ENCODE measurements around the gene C1orf21. TPM values are rescaled to one million over a fixed set of nuclear protein-coding genes. Genes with fewer than 3 reads are reported as not detected.
"Not testable (repeated sequence)": the region's sequence is repeated elsewhere in the genome, so short reads cannot be mapped to it uniquely, and the experiment has no call there.

Gene C1orf21
- total RNA-seq (13.6 TPM), polyA plus RNA-seq (42.7 TPM)
- long read RNA-seq, donor 1 = 0 reads
- long read RNA-seq, donor 2, full-length matches to known transcripts = 10 of 10 reads
- long read RNA-seq, donor 2, partial matches to known transcripts = 0 of 10 reads
- long read RNA-seq, donor 2, other reads (novel, unspliced or antisense) = 0 of 10 reads
- long read RNA-seq, donor 3, full-length matches to known transcripts = 9 of 9 reads
- long read RNA-seq, donor 3, partial matches to known transcripts = 0 of 9 reads
- long read RNA-seq, donor 3, other reads (novel, unspliced or antisense) = 0 of 9 reads
- long read RNA-seq, donor 4, full-length matches to known transcripts = 6 of 6 reads
- long read RNA-seq, donor 4, partial matches to known transcripts = 0 of 6 reads
- long read RNA-seq, donor 4, other reads (novel, unspliced or antisense) = 0 of 6 reads
- long read RNA-seq, donor 5, full-length matches to known transcripts = 14 of 14 reads
- long read RNA-seq, donor 5, partial matches to known transcripts = 0 of 14 reads
- long read RNA-seq, donor 5, other reads (novel, unspliced or antisense) = 0 of 14 reads
- long read RNA-seq, donor 6, full-length matches to known transcripts = 9 of 9 reads
- long read RNA-seq, donor 6, partial matches to known transcripts = 0 of 9 reads
- long read RNA-seq, donor 6, other reads (novel, unspliced or antisense) = 0 of 9 reads
- long read RNA-seq, donor 7, full-length matches to known transcripts = 6 of 6 reads
- long read RNA-seq, donor 7, partial matches to known transcripts = 0 of 6 reads
- long read RNA-seq, donor 7, other reads (novel, unspliced or antisense) = 0 of 6 reads
- long read RNA-seq, donor 8, full-length matches to known transcripts = 4 of 4 reads
- long read RNA-seq, donor 8, partial matches to known transcripts = 0 of 4 reads
- long read RNA-seq, donor 8, other reads (novel, unspliced or antisense) = 0 of 4 reads
- long read RNA-seq, donor 9, full-length matches to known transcripts = 4 of 4 reads
- long read RNA-seq, donor 9, partial matches to known transcripts = 0 of 4 reads
- long read RNA-seq, donor 9, other reads (novel, unspliced or antisense) = 0 of 4 reads
- long read RNA-seq, donor 10, full-length matches to known transcripts = 8 of 8 reads
- long read RNA-seq, donor 10, partial matches to known transcripts = 0 of 8 reads
- long read RNA-seq, donor 10, other reads (novel, unspliced or antisense) = 0 of 8 reads

- under 1% methylated on average over 73 of the region's 73 CpGs for WGBS
- H3K27me3 ChIP-seq (ENCODE audit: control insufficient read depth in 2 of 2, insufficient read depth in 1 of 2, low read length in 1 of 2) = peaks cover 7 to 44% of the 10 kb centered on the region in 2 donors
- DNase-seq (ENCODE audit: low read depth in 6 of 9, low spot score in 9 of 9) = peak in 8 of 9 donors; percentile 41 to 87 (median 72)
- H3K9me3 ChIP-seq (ENCODE audit: control insufficient read depth in 2 of 2, insufficient read depth in 1 of 2, low read length in 1 of 2) = no peaks in the 10 kb centered on the region
- H3K27ac ChIP-seq (ENCODE audit: low read depth in 1 of 2, low read length in 1 of 2) = peak within 1 kb of the TSS; percentile 55 to 56
- peaks cover 0 to 11% of the 10 kb centered on the region in 2 donors for H3K4me1 ChIP-seq (ENCODE audit: control insufficient read depth in 2 of 2, insufficient read depth in 2 of 2, low read length in 2 of 2)
- peak within 1 kb of the TSS; percentile 61 to 81 for H3K4me3 ChIP-seq (ENCODE audit: low read length in 2 of 2)
- H3K36me3 ChIP-seq (ENCODE audit: control insufficient read depth in 2 of 2, insufficient read depth in 2 of 2, low read length in 1 of 2) = no peaks in the 10 kb centered on the region
These were observed at the start of gene C1orf21 for GRCh38 chr1:184386312-184387068. C1orf21 (plus strand) TSS chr1:184387029; CDS start chr1:184477510, 90,481 bp downstream.

- not testable (repeated sequence) for H3K27me3 ChIP-seq (ENCODE audit: control insufficient read depth in 2 of 2, insufficient read depth in 1 of 2, low read length in 1 of 2); H3K27ac ChIP-seq (ENCODE audit: low read depth in 1 of 2, low read length in 1 of 2); H3K36me3 ChIP-seq (ENCODE audit: control insufficient read depth in 2 of 2, insufficient read depth in 2 of 2, low read length in 1 of 2); DNase-seq (ENCODE audit: low read depth in 6 of 9, low spot score in 9 of 9); H3K9me3 ChIP-seq (ENCODE audit: control insufficient read depth in 2 of 2, insufficient read depth in 1 of 2, low read length in 1 of 2); H3K4me3 ChIP-seq (ENCODE audit: low read length in 2 of 2); H3K4me1 ChIP-seq (ENCODE audit: control insufficient read depth in 2 of 2, insufficient read depth in 2 of 2, low read length in 2 of 2)
- WGBS = 78% methylated on average over 1 of the region's 1 CpG
These were observed 49.0 kb upstream of the C1orf21 start for GRCh38 chr1:184337865-184338264.

DNA sequence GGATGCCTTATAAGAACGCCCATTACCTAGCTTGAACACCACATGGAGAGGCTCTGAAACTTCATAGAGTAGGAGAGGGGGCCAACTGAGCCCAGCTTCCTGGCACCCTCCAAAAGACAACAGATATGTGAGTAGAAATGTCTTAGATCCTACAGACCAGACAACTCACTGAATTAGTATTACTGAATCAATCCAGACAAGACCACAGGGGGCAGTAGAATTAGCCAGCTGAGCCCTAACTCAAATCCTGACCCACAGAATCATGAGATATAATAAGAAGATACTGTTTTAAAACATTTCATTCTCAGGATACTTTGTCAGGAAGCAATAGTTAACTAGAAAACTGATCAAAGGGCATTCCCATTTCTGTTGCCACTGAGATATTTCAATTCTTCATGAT is 45.8 kb upstream of the C1orf21 start:
- Histone ChIP-seq H3K27ac (ENCODE audit: low read depth in 1 of 2, low read length in 1 of 2) (no peak overlapping the region), H3K9me3 (ENCODE audit: control insufficient read depth in 2 of 2, insufficient read depth in 1 of 2, low read length in 1 of 2) (no peaks in the 10 kb centered on the region), H3K27me3 (ENCODE audit: control insufficient read depth in 2 of 2, insufficient read depth in 1 of 2, low read length in 1 of 2) (no peaks in the 10 kb centered on the region), H3K4me3 (ENCODE audit: low read length in 2 of 2) (no peak overlapping the region), H3K36me3 (ENCODE audit: control insufficient read depth in 2 of 2, insufficient read depth in 2 of 2, low read length in 1 of 2) (no peaks in the 10 kb centered on the region), H3K4me1 (ENCODE audit: control insufficient read depth in 2 of 2, insufficient read depth in 2 of 2, low read length in 2 of 2) (no peaks in the 10 kb centered on the region)
- no peak for DNase-seq (ENCODE audit: low read depth in 6 of 9, low spot score in 9 of 9)
- WGBS = 95% methylated on average over 1 of the region's 1 CpG

GRCh38 chr1:184350573-184350972 is 36.3 kb upstream of the C1orf21 start:
- Histone ChIP-seq H3K27me3 (ENCODE audit: control insufficient read depth in 2 of 2, insufficient read depth in 1 of 2, low read length in 1 of 2) (no peaks in the 10 kb centered on the region), H3K9me3 (ENCODE audit: control insufficient read depth in 2 of 2, insufficient read depth in 1 of 2, low read length in 1 of 2) (no peaks in the 10 kb centered on the region), H3K36me3 (ENCODE audit: control insufficient read depth in 2 of 2, insufficient read depth in 2 of 2, low read length in 1 of 2) (no peaks in the 10 kb centered on the region), H3K4me3 (ENCODE audit: low read length in 2 of 2) (no peak overlapping the region), H3K4me1 (ENCODE audit: control insufficient read depth in 2 of 2, insufficient read depth in 2 of 2, low read length in 2 of 2) (no peaks in the 10 kb centered on the region), H3K27ac (ENCODE audit: low read depth in 1 of 2, low read length in 1 of 2) (no peak overlapping the region)
- no peak for DNase-seq (ENCODE audit: low read depth in 6 of 9, low spot score in 9 of 9)
- 93% methylated on average over 2 of the region's 2 CpGs for WGBS

DNA sequence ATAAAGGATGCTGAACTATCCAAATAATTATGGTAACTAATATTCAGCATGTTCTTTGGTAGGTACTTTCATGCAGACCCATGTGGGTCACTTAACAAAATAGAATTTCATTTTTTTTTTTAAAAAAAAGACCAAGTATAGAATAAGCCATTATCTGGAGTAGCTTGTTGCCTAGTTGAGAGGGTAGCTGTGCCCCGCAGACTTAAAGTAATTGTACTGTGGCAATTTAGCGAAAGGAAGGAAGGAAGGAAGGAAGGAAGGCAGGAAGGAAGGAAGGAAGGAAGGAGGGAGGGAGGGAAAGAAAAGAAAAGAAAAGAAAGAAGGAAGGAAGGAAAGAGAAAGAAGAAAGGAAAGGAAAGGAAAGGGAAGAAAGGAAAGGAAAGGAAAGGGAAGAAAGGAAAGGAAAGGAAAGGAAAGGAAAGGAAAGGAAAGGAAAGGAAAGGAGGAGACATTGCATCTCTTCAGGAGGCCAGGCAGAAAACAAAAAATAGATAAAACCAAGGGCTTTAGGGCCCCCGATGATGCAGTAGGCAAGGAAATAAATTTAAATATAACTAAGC is 35.3 kb upstream of the C1orf21 start:
- no peak for DNase-seq (ENCODE audit: low read depth in 6 of 9, low spot score in 9 of 9)
- H3K27me3 ChIP-seq (ENCODE audit: control insufficient read depth in 2 of 2, insufficient read depth in 1 of 2, low read length in 1 of 2) = no peaks in the 10 kb centered on the region
- WGBS = 74% methylated on average over 3 of the region's 3 CpGs
- no peaks in the 10 kb centered on the region for H3K9me3 ChIP-seq (ENCODE audit: control insufficient read depth in 2 of 2, insufficient read depth in 1 of 2, low read length in 1 of 2)
- no peaks in the 10 kb centered on the region for H3K4me1 ChIP-seq (ENCODE audit: control insufficient read depth in 2 of 2, insufficient read depth in 2 of 2, low read length in 2 of 2)
- no peaks in the 10 kb centered on the region for H3K36me3 ChIP-seq (ENCODE audit: control insufficient read depth in 2 of 2, insufficient read depth in 2 of 2, low read length in 1 of 2)
- H3K27ac ChIP-seq (ENCODE audit: low read depth in 1 of 2, low read length in 1 of 2) = no peak overlapping the region
- H3K4me3 ChIP-seq (ENCODE audit: low read length in 2 of 2) = no peak overlapping the region

GRCh38 chr1:184352776-184353175 is 34.1 kb upstream of the C1orf21 start:
- H3K9me3 ChIP-seq (ENCODE audit: control insufficient read depth in 2 of 2, insufficient read depth in 1 of 2, low read length in 1 of 2) = no peaks in the 10 kb centered on the region
- no peak overlapping the region for H3K4me3 ChIP-seq (ENCODE audit: low read length in 2 of 2)
- no peak overlapping the region for H3K27ac ChIP-seq (ENCODE audit: low read depth in 1 of 2, low read length in 1 of 2)
- no peaks in the 10 kb centered on the region for H3K4me1 ChIP-seq (ENCODE audit: control insufficient read depth in 2 of 2, insufficient read depth in 2 of 2, low read length in 2 of 2)
- no peaks in the 10 kb centered on the region for H3K36me3 ChIP-seq (ENCODE audit: control insufficient read depth in 2 of 2, insufficient read depth in 2 of 2, low read length in 1 of 2)
- DNase-seq (ENCODE audit: low read depth in 6 of 9, low spot score in 9 of 9) = no peak
- no peaks in the 10 kb centered on the region for H3K27me3 ChIP-seq (ENCODE audit: control insufficient read depth in 2 of 2, insufficient read depth in 1 of 2, low read length in 1 of 2)
- 96% methylated on average over 1 of the region's 1 CpG for whole genome bisulfite sequencing

DNA sequence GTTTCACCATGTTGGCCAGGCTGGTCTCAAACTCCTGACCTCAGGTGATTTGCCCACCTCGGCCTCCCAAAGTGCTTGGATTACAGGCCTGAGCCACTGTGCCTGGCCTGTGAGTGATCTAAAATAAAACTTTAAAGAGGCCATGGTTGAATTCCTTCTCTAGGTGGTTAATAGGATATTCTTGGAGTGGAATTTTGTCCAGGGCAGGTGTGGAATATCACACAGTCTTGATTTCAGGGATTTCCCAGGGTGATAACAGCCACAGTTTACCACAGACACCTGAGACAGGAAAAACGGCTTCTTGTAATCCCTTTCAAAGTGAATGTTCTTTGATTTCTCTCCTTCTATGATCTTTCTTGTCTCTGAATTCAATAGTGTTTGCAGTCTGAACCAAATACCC is 32.1 kb upstream of the C1orf21 start:
- DNase-seq (ENCODE audit: low read depth in 6 of 9, low spot score in 9 of 9) = no peak
- H3K36me3 ChIP-seq (ENCODE audit: control insufficient read depth in 2 of 2, insufficient read depth in 2 of 2, low read length in 1 of 2) = no peaks in the 10 kb centered on the region
- WGBS = 83% methylated on average over 2 of the region's 2 CpGs
- H3K9me3 ChIP-seq (ENCODE audit: control insufficient read depth in 2 of 2, insufficient read depth in 1 of 2, low read length in 1 of 2) = no peaks in the 10 kb centered on the region
- H3K27me3 ChIP-seq (ENCODE audit: control insufficient read depth in 2 of 2, insufficient read depth in 1 of 2, low read length in 1 of 2) = no peaks in the 10 kb centered on the region
- no peak overlapping the region for H3K27ac ChIP-seq (ENCODE audit: low read depth in 1 of 2, low read length in 1 of 2)
- no peaks in the 10 kb centered on the region for H3K4me1 ChIP-seq (ENCODE audit: control insufficient read depth in 2 of 2, insufficient read depth in 2 of 2, low read length in 2 of 2)
- H3K4me3 ChIP-seq (ENCODE audit: low read length in 2 of 2) = no peak overlapping the region

DNA sequence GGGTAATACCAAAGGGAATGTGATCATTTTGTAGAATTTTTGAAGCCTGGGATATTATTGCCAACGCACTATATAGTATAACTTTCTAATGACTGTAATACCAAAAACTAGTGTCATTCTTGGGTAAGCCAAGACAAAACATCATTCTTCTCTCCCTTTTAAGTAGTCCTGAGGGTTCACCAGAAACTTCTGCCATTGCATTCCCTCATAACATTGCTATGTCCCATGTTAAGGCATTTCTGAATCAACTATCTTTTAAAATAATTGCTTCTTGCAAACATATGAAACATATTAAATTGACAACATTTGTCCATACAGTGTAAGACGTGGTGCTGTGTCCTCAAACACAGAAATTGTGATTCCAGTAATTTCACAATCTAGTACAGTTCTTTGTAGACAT is 29.9 kb upstream of the C1orf21 start:
- Histone ChIP-seq H3K27me3 (ENCODE audit: control insufficient read depth in 2 of 2, insufficient read depth in 1 of 2, low read length in 1 of 2) (no peaks in the 10 kb centered on the region), H3K4me3 (ENCODE audit: low read length in 2 of 2) (no peak overlapping the region), H3K9me3 (ENCODE audit: control insufficient read depth in 2 of 2, insufficient read depth in 1 of 2, low read length in 1 of 2) (no peaks in the 10 kb centered on the region), H3K27ac (ENCODE audit: low read depth in 1 of 2, low read length in 1 of 2) (no peak overlapping the region), H3K4me1 (ENCODE audit: control insufficient read depth in 2 of 2, insufficient read depth in 2 of 2, low read length in 2 of 2) (no peaks in the 10 kb centered on the region), H3K36me3 (ENCODE audit: control insufficient read depth in 2 of 2, insufficient read depth in 2 of 2, low read length in 1 of 2) (no peaks in the 10 kb centered on the region)
- WGBS = 99% methylated on average over 2 of the region's 2 CpGs
- DNase-seq (ENCODE audit: low read depth in 6 of 9, low spot score in 9 of 9) = no peak
